IMR-90 (cell line): Measurements from ENCODE around the gene ARMH4.

Experiments
- BHLHE40 ChIP-seq: fragments of 150-350 bp; IDR thresholded peaks from 2 replicates; pipeline ENCODE4 v1.6.1; 2016; ENCODE audit warnings: mild to moderate bottlenecking, low read depth, low read length
- CEBPB ChIP-seq: IDR thresholded peaks from 2 replicates; pipeline ENCODE4 v1.6.1; 2012; ENCODE audit warnings: low read depth, low read length, improper control_type of control experiment
- CHD1 ChIP-seq: IDR thresholded peaks from 2 replicates; pipeline ENCODE4 v1.6.1; 2012; ENCODE audit warnings: low read depth, low read length, improper control_type of control experiment
- FOS ChIP-seq: fragments of 150-350 bp; IDR thresholded peaks from 2 replicates; pipeline ENCODE4 v1.6.1; 2016; ENCODE audit warnings: low read depth, low read length
- MAFK ChIP-seq: IDR thresholded peaks from 2 replicates; pipeline ENCODE4 v1.6.1; 2012; ENCODE audit warnings: low read depth, low read length, improper control_type of control experiment
- MAZ ChIP-seq: IDR thresholded peaks from 2 replicates; pipeline ENCODE4 v1.6.1; 2012; ENCODE audit warnings: low read depth, mild to moderate bottlenecking, low read length, improper control_type of control experiment, moderate library complexity, borderline replicate concordance
- NFE2L2 ChIP-seq: fragments of 150-350 bp; IDR thresholded peaks from 2 replicates; pipeline ENCODE4 v1.6.1; 2016; ENCODE audit warnings: low read depth, mild to moderate bottlenecking, low read length
- POLR2A ChIP-seq: IDR thresholded peaks from 2 replicates; pipeline ENCODE4 v1.6.1; 2012; ENCODE audit warnings: mild to moderate bottlenecking, low read depth, low read length
- RAD21 ChIP-seq: IDR thresholded peaks from 2 replicates; pipeline ENCODE4 v1.6.1; 2012; ENCODE audit warnings: low read length, improper control_type of control experiment
- RCOR1 ChIP-seq: IDR thresholded peaks from 2 replicates; pipeline ENCODE4 v1.6.1; 2012; ENCODE audit warnings: mild to moderate bottlenecking, low read length, improper control_type of control experiment; ENCODE audit not compliant: insufficient replicate concordance
- RFX5 ChIP-seq: IDR thresholded peaks from 2 replicates; pipeline ENCODE4 v1.8.0; 2012; ENCODE audit warnings: low read depth, mild to moderate bottlenecking, low read length, moderate library complexity
- SMC3 ChIP-seq: fragments of 150-350 bp; IDR thresholded peaks from 2 replicates; pipeline ENCODE4 v1.6.1; 2016; ENCODE audit warnings: low read depth, mild to moderate bottlenecking, antibody characterized with exemption, low read length, moderate library complexity
- TF ChIP-seq, protein P1 (sequence below): conservative IDR thresholded peaks from 2 replicates; pipeline ENCODE4 v1.5.1; 2012; ENCODE audit warnings: mild to moderate bottlenecking, low read depth, low read length, improper control_type of control experiment
- TF ChIP-seq, protein P2 (sequence below): fragments of 150-350 bp; IDR thresholded peaks from 2 replicates; pipeline ENCODE4 v1.6.1; 2017; ENCODE audit warnings: mild to moderate bottlenecking, antibody characterized with exemption, low read length, low read depth

DNA sequence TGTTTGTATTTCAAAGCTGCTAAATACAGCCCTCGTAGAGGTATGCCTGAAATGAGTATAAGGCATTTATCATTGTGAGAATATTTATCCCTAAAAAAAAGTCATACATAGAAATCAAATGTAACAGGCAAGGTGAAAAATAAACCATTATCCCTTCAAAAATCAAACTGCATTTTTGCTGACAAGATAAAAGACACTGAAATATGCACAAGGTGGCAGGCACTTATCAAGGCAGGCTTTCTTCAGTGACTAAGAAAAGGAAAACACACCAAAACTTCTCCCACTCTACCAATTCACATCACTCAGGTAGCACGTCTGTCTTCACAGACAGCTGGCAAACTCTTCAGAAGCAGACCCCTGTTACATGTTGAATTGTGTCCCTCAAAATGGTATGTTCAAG, 23.6 kb downstream of the ARMH4 start:
- TF ChIP-seq POLR2A (no peak), NFE2L2 (no peak), RFX5 (no peak), SMC3 (no peak), BHLHE40 (no peak), CHD1 (no peak), CEBPB (no peak), FOS (no peak), MAZ (no peak), MAFK (0 out of 2 replicates have a peak, but pooled peaks have one; percentile 11), RAD21 (no peak), RCOR1 (no peak)
- TF ChIP-seq, protein P1, sequence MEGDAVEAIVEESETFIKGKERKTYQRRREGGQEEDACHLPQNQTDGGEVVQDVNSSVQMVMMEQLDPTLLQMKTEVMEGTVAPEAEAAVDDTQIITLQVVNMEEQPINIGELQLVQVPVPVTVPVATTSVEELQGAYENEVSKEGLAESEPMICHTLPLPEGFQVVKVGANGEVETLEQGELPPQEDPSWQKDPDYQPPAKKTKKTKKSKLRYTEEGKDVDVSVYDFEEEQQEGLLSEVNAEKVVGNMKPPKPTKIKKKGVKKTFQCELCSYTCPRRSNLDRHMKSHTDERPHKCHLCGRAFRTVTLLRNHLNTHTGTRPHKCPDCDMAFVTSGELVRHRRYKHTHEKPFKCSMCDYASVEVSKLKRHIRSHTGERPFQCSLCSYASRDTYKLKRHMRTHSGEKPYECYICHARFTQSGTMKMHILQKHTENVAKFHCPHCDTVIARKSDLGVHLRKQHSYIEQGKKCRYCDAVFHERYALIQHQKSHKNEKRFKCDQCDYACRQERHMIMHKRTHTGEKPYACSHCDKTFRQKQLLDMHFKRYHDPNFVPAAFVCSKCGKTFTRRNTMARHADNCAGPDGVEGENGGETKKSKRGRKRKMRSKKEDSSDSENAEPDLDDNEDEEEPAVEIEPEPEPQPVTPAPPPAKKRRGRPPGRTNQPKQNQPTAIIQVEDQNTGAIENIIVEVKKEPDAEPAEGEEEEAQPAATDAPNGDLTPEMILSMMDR, result no peak
- TF ChIP-seq, protein P2, sequence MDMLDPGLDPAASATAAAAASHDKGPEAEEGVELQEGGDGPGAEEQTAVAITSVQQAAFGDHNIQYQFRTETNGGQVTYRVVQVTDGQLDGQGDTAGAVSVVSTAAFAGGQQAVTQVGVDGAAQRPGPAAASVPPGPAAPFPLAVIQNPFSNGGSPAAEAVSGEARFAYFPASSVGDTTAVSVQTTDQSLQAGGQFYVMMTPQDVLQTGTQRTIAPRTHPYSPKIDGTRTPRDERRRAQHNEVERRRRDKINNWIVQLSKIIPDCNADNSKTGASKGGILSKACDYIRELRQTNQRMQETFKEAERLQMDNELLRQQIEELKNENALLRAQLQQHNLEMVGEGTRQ, result no peak
